GM12878 (cell line): Measurements from ENCODE around the gene DDX19B. TPM values are rescaled to one million over a fixed set of nuclear protein-coding genes. Genes with fewer than 3 reads are reported as not detected.

ENCODE experiments used
- ATF3 ChIP-seq: IDR thresholded peaks from 2 replicates; pipeline ENCODE4 v1.6.1; 2011; ENCODE audit warnings: low read depth, mild to moderate bottlenecking, low read length, moderate library complexity, borderline replicate concordance; ENCODE audit errors: extremely low read depth
- E2F4 ChIP-seq: IDR thresholded peaks from 2 replicates; pipeline ENCODE4 v1.6.1; 2012; ENCODE audit warnings: low read depth, low read length, improper control_type of control experiment
- JUND ChIP-seq: IDR thresholded peaks from 2 replicates; pipeline ENCODE4 v1.6.1; 2012; ENCODE audit warnings: low read depth, mild to moderate bottlenecking, low read length, improper control_type of control experiment, moderate library complexity
- MAX ChIP-seq: IDR thresholded peaks from 2 replicates; pipeline ENCODE4 v1.6.1; 2012; ENCODE audit warnings: low read depth, low read length, improper control_type of control experiment
- MYC ChIP-seq: IDR thresholded peaks from 2 replicates; pipeline ENCODE4 v1.6.1; 2011; ENCODE audit warnings: mild to moderate bottlenecking, low read length, moderate library complexity, inconsistent platforms; ENCODE audit not compliant: insufficient read depth, insufficient replicate concordance, insufficient read length, severe bottlenecking
- NKRF ChIP-seq: fragments of 450-650 bp; conservative IDR thresholded peaks from 2 replicates; pipeline ENCODE4 v1.6.1; 2017; ENCODE audit warnings: mild to moderate bottlenecking, moderate library complexity
- NR2F1 ChIP-seq: fragments of 450-650 bp; conservative IDR thresholded peaks from 2 replicates; pipeline ENCODE4 v1.6.1; 2017; ENCODE audit warnings: mild to moderate bottlenecking
- SRF ChIP-seq, 2 experiments: IDR thresholded peaks; 2 replicates each; pipeline ENCODE4 v1.6.1; 2011; ENCODE audit warnings: low read depth in 2 of 2, low read length in 2 of 2, mild to moderate bottlenecking in 1 of 2, moderate library complexity in 1 of 2
- ZNF207 ChIP-seq: fragments of 450-650 bp; IDR thresholded peaks from 2 replicates; pipeline ENCODE4 v1.6.1; 2014; ENCODE audit warnings: antibody characterized with exemption, mild to moderate bottlenecking, borderline replicate concordance
- polyA plus RNA-seq, 11 experiments: library from polyadenylated mRNA; depleted of rRNA in 4 of 11; unstranded in 6 of 11; stranded (reverse) in 5 of 11; fragments of >200 nt; fragmentation: Nextera tagmentation in 4 of 11; fragmentation: Illumina TruSeq in 1 of 11; extraction: Ambion mirVana in 4 of 11; extraction: Trizol in 1 of 11; gene quantifications; 1 replicate in 1 of 11; 2 replicates in 10 of 11; pipeline versions ENCODE4 v1.2.1 to v1.2.3, GENCODE V29; 2011 to 2016; ENCODE audit warnings: inconsistent platforms in 2 of 11, missing spikeins in 2 of 11, low read depth in 1 of 11
- total RNA-seq, 4 experiments: library from RNA; depleted of rRNA in 3 of 4; stranded (reverse); fragments of >200 nt in 3 of 4; fragmentation: Illumina TruSeq in 1 of 4; extraction: Trizol in 1 of 4; gene quantifications; 2 replicates each; pipeline versions ENCODE4 v1.2.1 to v1.2.3, GENCODE V29; 2013 to 2021
- TF ChIP-seq, protein P1 (sequence below): fragments of 450-650 bp; IDR thresholded peaks from 2 replicates; pipeline ENCODE4 v1.6.1; 2017; ENCODE audit warnings: mild to moderate bottlenecking, moderate library complexity

Gene DDX19B
- total and polyA plus RNA-seq, 10 of the 15 experiments (the other 5 are each of a cell fraction or from before 2014, with no cell fraction given): 14.1 to 69.1 (median 42.5) TPM

- TF ChIP-seq, protein P1, sequence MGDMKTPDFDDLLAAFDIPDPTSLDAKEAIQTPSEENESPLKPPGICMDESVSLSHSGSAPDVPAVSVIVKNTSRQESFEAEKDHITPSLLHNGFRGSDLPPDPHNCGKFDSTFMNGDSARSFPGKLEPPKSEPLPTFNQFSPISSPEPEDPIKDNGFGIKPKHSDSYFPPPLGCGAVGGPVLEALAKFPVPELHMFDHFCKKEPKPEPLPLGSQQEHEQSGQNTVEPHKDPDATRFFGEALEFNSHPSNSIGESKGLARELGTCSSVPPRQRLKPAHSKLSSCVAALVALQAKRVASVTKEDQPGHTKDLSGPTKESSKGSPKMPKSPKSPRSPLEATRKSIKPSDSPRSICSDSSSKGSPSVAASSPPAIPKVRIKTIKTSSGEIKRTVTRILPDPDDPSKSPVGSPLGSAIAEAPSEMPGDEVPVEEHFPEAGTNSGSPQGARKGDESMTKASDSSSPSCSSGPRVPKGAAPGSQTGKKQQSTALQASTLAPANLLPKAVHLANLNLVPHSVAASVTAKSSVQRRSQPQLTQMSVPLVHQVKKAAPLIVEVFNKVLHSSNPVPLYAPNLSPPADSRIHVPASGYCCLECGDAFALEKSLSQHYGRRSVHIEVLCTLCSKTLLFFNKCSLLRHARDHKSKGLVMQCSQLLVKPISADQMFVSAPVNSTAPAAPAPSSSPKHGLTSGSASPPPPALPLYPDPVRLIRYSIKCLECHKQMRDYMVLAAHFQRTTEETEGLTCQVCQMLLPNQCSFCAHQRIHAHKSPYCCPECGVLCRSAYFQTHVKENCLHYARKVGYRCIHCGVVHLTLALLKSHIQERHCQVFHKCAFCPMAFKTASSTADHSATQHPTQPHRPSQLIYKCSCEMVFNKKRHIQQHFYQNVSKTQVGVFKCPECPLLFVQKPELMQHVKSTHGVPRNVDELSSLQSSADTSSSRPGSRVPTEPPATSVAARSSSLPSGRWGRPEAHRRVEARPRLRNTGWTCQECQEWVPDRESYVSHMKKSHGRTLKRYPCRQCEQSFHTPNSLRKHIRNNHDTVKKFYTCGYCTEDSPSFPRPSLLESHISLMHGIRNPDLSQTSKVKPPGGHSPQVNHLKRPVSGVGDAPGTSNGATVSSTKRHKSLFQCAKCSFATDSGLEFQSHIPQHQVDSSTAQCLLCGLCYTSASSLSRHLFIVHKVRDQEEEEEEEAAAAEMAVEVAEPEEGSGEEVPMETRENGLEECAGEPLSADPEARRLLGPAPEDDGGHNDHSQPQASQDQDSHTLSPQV: no peak
- no peak for TF ChIP-seq SRF (IDR thresholded peaks at IDR 0.05; ENCODE audit: low read depth in 2 of 2, low read length in 2 of 2)
- no peak for TF ChIP-seq ZNF207
- no peak for TF ChIP-seq MAX
- TF ChIP-seq JUND: no peak
- TF ChIP-seq ATF3: no peak
- TF ChIP-seq NR2F1: no peak
- no peak for TF ChIP-seq E2F4
- TF ChIP-seq MYC: no peak
- TF ChIP-seq NKRF: no peak
These were observed 29.5 kb upstream of the DDX19B start (continued) for GRCh38 chr16:70269471-70269870.
